Measurements from ENCODE around the gene ZXDB.
"Not testable (repeated sequence)": the region's sequence is repeated elsewhere in the genome, so short reads cannot be mapped to it uniquely, and the experiment has no call there.

Gene ZXDB

GRCh38 chrX:57591284-57592159, at the start of gene ZXDB:
ZXDB (plus strand) TSS chrX:57592011; CDS start chrX:57592049, 38 bp downstream.
- DNase-seq, result peak; percentile 56

DNA sequence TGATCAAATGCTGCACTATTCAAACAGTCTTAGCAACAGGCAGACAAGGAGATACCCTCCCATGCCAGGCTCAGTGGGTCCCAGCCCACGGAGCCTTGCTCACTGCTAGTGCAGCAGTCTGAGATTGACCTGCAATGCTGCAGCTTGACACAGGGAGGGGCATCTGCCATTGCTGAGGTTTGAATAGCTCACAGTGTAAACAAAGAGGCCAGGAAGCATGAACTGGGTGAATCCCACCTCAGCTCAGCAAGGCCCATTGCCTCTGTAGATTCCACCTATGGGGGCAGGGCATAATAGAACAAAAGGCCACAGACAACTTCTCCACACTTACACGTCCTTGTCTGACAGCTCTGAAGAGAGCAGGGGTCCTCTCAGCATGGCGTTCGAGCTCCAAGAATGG, 26.6 kb upstream of the ZXDB start:
- DNase-seq, result no peak

GRCh38 chrX:57573754-57574153, 18.1 kb upstream of the ZXDB start:
- peak; percentile 33 for DNase-seq

DNA sequence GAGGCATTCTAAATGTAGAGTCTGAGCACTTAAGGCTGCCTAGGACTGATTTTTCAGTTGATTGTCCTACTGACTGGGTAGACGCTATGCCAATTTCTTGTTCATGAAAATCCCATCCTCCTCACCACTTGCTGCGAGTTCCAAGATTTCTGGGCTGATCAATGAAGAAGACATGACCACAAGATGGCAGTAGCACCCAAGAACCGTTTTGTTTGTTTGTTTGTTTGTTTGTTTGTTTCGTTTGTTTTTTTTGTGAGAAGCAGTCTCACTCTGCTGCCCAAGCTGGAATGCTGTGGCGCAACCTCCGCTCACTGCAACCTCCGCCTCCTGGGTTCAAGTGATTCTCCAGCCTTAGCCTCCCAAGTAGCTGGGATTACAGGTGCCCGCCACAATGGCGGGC, 8.9 kb upstream of the ZXDB start:
- not testable (repeated sequence) for DNase-seq

GRCh38 chrX:57583477-57583876, 8.3 kb upstream of the ZXDB start:
- no peak for DNase-seq

DNA sequence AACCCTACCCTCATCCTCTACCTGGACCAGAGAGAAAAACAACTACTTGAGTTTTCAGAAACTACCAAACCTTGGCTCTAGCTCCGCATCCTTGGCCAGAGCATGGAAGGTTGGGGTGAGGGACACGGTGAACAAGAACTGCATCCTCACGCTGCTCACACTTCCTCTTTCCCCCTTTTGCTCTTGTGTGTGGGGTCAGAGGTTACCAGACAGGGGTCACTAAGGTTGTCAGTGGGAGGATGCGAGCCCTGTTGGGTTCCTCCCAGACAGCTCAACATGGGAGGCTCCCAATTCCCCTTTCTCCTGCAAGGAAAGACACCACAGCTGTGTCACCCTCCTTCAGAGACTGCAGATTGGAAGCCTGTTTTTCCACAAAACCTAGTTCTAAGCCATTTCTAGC, 5.5 kb upstream of the ZXDB start:
- DNase-seq, result no peak

DNA sequence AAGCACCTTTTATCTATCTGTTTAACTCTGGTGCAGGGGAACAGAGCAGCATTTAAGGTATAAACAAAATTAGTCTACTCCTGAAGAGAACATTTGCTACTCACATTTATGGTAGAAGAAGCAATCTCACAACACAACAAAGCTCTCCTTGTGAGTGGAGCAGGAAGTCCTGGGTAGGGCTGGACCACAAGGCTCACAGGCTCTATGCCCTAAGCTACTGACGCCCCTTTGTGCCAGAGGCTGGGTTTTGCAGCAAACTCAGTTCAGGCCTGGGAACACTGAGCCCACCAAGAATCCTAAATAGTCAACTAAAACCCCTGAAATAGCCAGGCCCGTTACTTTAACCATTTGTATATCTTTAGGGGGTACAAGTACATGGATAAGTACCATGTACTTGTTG, 4.7 kb upstream of the ZXDB start:
- DNase-seq, result no peak

DNA sequence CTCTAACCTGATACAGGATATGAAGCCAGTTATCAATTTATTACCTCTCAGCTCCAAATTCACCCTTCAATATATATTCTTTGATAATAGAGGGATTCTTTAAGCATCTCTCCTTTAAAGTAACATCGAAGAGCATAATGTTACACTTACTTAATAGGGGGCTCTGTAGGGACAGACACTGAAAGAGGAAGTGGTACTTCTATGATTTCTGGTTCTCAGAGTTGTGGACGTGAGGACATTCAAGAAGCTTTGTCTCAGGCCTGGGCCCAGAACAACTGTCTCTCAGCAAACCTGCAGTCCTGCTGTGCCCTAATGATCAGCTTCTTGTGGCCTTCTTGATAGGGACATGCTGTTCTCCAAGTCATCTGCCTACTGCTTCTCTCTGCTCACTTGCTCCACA, 4.2 kb upstream of the ZXDB start:
- DNase-seq, result no peak

GRCh38 chrX:57592160-57592893, 516 bp downstream of the ZXDB start:
- peak; percentile 43 for DNase-seq

DNA sequence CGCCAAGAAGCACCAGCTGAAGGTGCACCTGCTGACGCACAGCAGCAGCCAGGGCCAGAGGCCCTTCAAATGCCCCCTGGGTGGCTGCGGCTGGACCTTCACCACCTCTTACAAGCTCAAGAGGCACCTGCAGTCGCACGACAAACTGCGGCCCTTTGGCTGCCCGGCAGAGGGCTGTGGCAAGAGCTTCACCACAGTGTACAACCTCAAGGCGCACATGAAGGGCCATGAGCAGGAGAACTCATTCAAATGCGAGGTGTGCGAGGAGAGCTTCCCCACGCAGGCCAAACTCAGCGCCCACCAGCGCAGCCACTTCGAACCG, 1.0 kb downstream of the ZXDB start:
- peak; percentile 25 for DNase-seq

DNA sequence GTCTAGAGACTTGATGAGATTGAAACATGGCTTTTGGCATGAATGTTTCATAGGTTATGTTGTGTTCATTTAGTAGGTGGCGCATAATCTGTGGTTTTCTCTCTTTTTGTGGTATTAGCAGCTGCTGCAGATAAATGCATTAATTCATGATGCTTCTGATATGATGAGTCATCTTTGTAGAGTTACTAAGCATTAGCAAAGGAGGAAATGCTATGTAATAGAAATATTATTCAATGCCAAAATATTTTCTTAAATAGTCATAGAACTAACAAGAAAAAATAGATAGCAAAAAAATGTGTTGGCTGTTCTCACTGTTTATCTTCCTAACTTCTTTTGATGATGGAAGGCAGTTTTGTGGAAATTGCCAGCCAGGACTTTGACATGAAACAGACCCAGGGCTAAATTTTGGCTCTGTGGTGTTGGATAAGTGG, 3.6 kb downstream of the ZXDB start:
- peak; percentile 48 for DNase-seq

DNA sequence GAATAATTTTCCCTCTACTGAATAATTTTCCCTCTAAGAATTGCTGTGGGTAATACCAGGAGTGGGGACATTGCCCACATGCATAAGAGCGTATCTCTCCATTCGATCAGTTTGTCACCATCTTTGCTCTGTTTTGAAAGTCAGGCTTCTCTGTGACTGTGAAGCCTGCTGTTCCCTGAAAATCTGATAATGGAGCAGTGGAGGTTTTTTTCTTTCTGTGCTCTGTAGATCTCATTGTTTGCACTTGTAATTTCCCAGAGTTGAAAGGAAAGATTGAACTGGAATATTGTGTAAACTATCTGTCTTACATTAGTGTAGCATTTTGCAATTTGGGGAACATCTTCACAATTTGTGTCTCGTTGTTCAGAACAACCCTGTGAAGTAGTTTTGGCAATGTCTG, 4.3 kb downstream of the ZXDB start:
- DNase-seq, result no peak

DNA sequence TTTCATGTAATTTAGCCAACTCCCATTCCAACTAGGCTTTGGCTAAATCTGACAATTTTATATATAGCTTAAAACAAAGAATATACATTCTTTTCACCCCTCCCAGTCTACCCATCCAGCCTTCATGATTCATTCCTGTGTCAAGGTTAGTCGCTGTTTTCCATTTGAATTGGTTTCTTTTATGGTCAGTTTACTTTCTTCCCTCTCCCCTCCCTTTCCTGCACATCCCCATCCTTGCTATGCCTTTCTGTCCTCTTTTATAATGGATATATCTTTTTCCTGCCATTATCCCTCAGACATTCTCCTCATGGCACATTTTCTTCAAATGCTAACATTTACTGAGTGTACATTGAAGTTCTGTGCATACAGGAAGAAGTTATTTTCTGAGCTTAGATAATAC, 4.7 kb downstream of the ZXDB start:
- DNase-seq, result no peak

DNA sequence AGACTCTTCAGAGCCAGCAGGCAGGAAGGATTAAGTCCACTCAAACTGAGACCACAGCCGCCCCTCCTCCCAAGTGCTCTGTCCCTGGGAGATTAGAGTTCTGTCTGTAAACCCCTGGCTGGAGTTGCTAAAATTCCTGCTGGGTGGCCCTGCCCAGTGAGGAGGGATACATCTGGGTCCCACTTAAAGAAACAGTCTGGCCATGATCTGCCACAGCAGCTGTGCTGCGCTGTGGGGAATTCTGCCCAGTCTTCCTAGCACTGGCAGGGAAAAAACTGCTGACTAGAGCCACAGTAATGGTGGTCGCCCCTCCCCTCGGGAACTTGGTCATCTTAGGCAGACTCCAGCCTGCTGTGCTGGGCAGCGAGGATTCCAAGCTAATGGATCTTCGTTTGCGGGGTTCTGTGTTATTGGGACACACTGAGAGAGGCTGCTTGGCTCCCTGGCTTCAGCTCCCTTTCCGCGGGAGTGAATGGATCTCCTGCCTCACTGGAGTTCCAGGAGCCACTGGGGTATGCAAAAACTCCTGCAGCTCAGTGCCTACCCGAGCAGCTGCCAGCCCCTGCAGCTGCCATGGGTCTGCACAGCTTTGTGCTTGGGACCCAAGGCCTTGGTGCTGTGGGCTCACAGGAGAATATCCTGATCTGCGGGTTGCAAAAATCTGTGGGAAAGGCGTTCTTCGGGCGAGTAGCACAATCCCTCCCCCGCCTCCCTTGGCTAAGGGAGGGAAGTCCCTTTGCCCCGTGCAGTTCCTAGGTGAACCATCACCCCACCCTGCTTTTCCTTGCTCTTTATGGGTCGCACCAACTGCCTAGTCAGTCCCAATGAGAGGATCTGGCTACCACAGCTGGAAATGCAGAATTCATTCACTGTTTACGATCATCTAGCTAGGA, 15.7 kb downstream of the ZXDB start:
- DNase-seq, result no peak

DNA sequence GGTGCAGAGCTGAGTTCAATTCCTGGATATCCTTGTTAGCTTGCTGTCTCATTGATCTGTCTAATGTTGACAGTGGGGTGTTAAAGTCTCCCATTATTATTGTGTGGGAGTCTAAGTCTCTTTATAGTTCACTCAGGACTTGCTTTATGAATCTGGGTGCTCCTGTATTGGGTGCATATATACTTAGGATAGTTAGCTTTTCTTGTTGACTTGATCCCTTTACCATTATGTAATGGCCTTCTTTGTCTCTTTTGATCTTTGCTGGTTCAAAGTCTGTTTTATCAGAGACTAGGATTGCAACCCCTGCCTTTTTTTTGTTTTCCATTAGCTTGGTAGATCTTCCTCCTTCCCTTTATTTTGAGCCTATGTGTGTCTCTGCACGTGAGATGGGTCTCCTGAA, 21.5 kb downstream of the ZXDB start:
- not testable (repeated sequence) for DNase-seq

- DNase-seq, result not testable (repeated sequence)
Observed at GRCh38 chrX:57629438-57629837, 37.6 kb downstream of the ZXDB start.

- DNase-seq, result no peak
Observed at GRCh38 chrX:57640674-57641016, 48.8 kb downstream of the ZXDB start.

DNA sequence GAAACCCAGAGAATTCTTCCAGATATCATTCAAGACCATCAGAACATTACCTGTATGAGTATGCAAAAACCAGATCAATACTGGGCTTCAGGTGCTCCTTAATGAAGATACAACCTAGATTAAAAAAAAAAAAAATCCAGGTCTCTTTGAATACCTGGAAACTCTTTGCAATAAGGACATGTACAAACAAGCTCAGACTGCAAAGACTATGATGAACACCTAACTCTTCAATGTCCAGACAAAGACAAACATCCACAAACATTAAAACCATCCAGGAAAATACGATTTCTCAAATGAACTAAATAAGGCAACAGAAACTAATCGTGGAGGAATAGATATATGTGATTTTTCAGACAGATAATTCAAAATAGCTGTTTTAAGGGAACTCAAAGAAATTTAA, 49.5 kb downstream of the ZXDB start:
- no peak for DNase-seq

DNA sequence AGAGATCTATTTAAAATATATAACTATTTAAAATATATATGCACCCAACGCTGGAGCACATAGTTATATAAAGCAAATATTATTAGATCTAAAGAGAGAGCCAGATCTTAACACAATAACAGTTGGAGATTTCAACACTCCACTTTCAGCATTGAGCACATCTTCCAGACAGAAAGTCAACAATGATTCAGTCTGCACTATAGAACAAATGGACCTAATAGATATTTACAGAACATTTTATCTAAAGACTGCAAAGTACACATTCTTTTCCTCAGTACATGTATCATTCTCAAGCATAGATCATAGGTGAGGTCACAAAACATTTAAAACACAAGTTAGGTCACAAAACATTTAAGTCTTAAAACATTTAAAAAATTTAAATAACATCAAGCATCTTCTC, 51.9 kb downstream of the ZXDB start:
- no peak for DNase-seq

- DNase-seq, result no peak
Observed at GRCh38 chrX:57647020-57647419, 55.2 kb downstream of the ZXDB start.

Data from CD4-positive, alpha-beta T cell treated with Interleukin-17A for 1 hour (primary cell).